PFSK-1 (cell line): ENCODE results near the gene PDCD6IP.

Source experiments
- FOXP2 ChIP-seq: optimal IDR thresholded peaks from 2 replicates; pipeline ENCODE3; 2011; ENCODE audit warnings: borderline replicate concordance, control low read depth, inconsistent platforms; ENCODE audit not compliant: insufficient read depth; ENCODE audit errors: extremely low read length, extremely low read depth
- POLR2AphosphoS5 ChIP-seq: IDR thresholded peaks from 2 replicates; pipeline ENCODE4 v1.6.1; 2012; ENCODE audit warnings: low read depth, mild to moderate bottlenecking, control low read depth, low read length, moderate library complexity
- SIN3A ChIP-seq: IDR thresholded peaks from 2 replicates; pipeline ENCODE4 v1.6.1; 2012; ENCODE audit warnings: mild to moderate bottlenecking, low read length, moderate library complexity, borderline replicate concordance; ENCODE audit not compliant: insufficient read depth
- TAF1 ChIP-seq: IDR thresholded peaks from 2 replicates; pipeline ENCODE4 v1.6.1; 2012; ENCODE audit warnings: low read length, control low read depth, borderline replicate concordance; ENCODE audit not compliant: insufficient read depth
- TF ChIP-seq, protein P1 (sequence below), 2 experiments: IDR thresholded peaks; 2 replicates each; pipeline versions ENCODE4 v1.6.1 to v1.8.0; 2011 to 2012; ENCODE audit warnings: low read depth in 2 of 2, low read length in 2 of 2, control low read depth in 1 of 2, inconsistent platforms in 1 of 2, mild to moderate bottlenecking in 1 of 2, moderate library complexity in 1 of 2; ENCODE audit not compliant: insufficient read depth in 1 of 2

The PDCD6IP gene

DNA sequence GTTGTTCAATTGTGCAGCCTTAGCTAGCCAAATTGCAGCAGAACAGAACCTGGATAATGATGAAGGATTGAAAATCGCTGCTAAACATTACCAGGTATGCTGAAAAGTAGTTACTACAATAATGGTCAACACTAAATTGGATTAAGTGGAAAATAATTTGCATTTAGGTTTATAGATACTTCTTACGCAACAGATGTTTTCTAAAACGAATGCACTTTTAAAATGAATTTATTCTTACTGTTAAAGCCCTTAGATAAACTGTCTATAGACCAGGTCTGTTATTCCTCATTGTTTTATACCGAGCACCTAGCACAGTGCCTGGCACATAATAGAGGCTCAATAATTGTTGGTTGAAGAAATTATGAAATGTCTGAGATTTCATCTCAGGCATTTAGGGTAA is 23.6 kb downstream of the PDCD6IP start:
- no peak for TF ChIP-seq FOXP2
- TF ChIP-seq SIN3A, result no peak
- no peak for TF ChIP-seq POLR2AphosphoS5
- TF ChIP-seq TAF1, result no peak
- TF ChIP-seq, protein P1, sequence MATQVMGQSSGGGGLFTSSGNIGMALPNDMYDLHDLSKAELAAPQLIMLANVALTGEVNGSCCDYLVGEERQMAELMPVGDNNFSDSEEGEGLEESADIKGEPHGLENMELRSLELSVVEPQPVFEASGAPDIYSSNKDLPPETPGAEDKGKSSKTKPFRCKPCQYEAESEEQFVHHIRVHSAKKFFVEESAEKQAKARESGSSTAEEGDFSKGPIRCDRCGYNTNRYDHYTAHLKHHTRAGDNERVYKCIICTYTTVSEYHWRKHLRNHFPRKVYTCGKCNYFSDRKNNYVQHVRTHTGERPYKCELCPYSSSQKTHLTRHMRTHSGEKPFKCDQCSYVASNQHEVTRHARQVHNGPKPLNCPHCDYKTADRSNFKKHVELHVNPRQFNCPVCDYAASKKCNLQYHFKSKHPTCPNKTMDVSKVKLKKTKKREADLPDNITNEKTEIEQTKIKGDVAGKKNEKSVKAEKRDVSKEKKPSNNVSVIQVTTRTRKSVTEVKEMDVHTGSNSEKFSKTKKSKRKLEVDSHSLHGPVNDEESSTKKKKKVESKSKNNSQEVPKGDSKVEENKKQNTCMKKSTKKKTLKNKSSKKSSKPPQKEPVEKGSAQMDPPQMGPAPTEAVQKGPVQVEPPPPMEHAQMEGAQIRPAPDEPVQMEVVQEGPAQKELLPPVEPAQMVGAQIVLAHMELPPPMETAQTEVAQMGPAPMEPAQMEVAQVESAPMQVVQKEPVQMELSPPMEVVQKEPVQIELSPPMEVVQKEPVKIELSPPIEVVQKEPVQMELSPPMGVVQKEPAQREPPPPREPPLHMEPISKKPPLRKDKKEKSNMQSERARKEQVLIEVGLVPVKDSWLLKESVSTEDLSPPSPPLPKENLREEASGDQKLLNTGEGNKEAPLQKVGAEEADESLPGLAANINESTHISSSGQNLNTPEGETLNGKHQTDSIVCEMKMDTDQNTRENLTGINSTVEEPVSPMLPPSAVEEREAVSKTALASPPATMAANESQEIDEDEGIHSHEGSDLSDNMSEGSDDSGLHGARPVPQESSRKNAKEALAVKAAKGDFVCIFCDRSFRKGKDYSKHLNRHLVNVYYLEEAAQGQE (IDR thresholded peaks at IDR 0.05; ENCODE audit: insufficient read depth in 1 of 2, low read depth in 2 of 2, low read length in 2 of 2), result no peak

DNA sequence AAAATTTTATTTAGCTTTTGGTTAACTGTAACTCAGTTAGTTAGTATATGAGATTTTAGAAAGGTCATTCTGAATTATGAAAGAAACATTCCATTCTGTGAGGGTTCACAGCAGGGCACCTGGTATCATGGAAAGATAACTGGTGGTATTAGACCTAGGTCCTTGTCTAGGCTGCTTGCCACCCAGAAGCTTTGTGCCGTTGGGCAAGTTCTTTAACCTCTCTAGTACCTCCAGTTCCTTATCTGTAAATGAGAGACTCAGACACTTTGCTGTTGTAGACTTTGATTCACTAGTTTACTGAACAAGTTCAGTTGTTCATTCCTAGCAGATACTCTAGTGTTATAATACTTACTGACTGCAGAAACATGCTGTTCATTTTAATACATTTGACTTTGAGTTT is 25.4 kb downstream of the PDCD6IP start:
- TF ChIP-seq, protein P1 (IDR thresholded peaks at IDR 0.05; ENCODE audit: insufficient read depth in 1 of 2, low read depth in 2 of 2, low read length in 2 of 2), result no peak
- no peak for TF ChIP-seq POLR2AphosphoS5
- no peak for TF ChIP-seq TAF1
- TF ChIP-seq FOXP2, result no peak
- TF ChIP-seq SIN3A, result no peak

DNA sequence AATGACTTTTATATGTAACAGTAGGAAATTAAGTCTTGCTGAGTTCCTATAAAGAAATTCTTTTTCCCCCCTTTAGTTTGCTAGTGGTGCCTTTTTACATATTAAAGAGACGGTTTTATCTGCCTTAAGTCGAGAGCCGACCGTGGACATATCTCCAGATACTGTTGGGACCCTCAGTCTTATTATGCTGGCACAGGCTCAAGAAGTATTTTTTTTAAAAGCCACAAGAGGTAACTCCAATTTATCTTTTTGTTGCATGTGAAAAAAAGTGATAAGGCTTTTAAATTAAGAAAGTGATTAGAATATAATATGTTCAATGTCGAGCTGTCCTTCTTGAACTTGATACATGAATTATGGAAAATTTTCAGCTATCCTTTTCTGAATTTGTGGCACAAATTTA is 26.7 kb downstream of the PDCD6IP start:
- TF ChIP-seq SIN3A, result no peak
- no peak for TF ChIP-seq TAF1
- no peak for TF ChIP-seq POLR2AphosphoS5
- no peak for TF ChIP-seq FOXP2
- TF ChIP-seq, protein P1 (IDR thresholded peaks at IDR 0.05; ENCODE audit: insufficient read depth in 1 of 2, low read depth in 2 of 2, low read length in 2 of 2), result no peak

DNA sequence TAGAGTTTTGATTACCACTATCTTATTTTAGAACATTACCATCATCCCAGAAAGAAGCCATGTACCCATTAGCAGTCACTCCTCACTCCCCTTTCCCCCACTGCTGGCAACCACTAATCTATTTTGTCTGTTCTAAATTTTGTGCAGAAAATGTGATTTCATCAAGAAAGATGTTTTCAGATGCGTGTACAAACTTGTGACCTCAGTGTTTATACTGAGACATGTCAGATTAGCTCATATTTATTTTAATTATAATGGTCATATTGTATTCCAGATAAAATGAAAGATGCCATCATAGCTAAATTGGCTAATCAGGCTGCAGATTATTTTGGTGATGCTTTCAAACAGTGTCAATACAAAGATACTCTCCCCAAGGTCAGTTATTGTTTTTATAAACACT is 27.8 kb downstream of the PDCD6IP start:
- TF ChIP-seq TAF1, result no peak
- no peak for TF ChIP-seq POLR2AphosphoS5
- no peak for TF ChIP-seq SIN3A
- TF ChIP-seq FOXP2, result no peak

DNA sequence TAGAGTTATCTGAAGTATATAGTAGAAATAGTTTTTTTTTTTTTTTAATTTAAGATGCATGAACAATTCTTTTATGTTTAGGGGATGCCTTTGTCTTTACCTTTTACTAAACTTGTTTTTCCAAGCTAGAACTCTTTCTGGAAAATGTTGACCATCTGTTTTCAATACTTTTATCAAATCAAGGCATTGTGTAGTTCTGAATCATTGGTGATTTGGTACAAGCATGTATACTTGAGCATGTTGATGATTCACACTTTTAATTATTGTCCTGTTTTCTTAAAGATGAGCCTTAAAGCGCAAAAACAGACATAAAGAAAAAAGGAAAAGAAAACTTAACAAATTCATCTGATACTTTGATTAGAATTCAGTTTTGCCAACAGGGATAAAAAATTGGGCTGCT is 28.3 kb downstream of the PDCD6IP start:
- no peak for TF ChIP-seq FOXP2
- no peak for TF ChIP-seq POLR2AphosphoS5
- no peak for TF ChIP-seq SIN3A
- TF ChIP-seq TAF1, result no peak
- TF ChIP-seq, protein P1 (IDR thresholded peaks at IDR 0.05; ENCODE audit: insufficient read depth in 1 of 2, low read depth in 2 of 2, low read length in 2 of 2), result no peak

DNA sequence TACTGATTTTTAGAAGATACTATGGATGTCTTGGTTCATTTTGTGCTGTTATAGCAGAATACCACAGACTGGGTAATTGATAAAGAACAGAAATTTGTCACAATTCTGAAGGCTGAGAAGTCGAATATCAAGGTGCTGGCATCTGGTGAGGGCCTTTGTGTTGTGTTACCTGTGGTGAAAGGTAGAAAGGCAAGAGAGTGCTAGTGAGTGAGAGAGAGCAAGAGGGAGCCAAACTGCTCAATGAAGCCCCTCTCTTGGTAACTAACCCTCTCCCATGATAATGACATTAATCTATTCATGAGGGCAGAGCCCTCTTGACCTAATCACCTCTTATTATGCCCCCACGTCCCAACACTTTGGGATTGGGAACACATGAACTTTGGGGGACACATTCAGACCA is 31.3 kb downstream of the PDCD6IP start:
- TF ChIP-seq SIN3A, result no peak
- no peak for TF ChIP-seq FOXP2
- TF ChIP-seq POLR2AphosphoS5, result no peak
- TF ChIP-seq, protein P1 (IDR thresholded peaks at IDR 0.05; ENCODE audit: insufficient read depth in 1 of 2, low read depth in 2 of 2, low read length in 2 of 2), result no peak
- no peak for TF ChIP-seq TAF1
